ENCODE data around the gene ITGA4. TPM values are rescaled to one million over a fixed set of nuclear protein-coding genes. Genes with fewer than 3 reads are reported as not detected.

Gene ITGA4
- total RNA-seq, 1 experiment from 2014 or later: 2.7 TPM

DNA sequence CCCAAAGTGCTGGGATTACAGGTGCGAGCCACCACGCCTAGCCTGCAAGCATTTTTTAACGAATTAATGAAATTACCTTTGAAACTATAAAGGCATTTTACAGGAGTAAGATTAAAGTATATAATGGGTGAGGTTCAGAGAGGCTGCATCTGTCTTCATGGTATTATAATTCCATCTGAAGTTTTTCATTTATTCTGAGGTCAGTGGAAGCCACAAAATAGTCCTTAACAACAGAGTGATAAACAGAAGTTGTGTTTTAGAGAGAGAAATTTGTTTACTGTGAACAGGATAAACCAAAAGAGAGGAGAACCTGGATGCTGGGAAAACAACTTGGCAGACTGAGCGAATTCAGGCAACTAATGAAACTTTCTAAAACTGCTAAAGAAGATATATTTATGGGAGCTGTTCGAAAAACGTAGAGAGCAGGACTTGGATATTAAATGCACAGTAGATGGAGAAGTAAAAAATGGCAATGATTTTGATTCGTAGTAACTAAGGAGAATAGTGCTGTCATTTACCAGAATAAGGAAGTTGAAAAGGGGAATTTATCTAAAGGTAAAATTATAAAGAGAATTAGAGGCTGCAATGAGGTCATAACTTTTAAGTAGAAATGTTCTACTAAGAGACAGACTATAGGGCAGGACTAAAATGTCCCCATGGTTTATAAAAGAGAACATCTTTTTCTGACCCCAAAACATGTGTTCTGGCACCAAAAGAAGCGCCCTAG, 37.9 kb upstream of the ITGA4 start:
- CTCF ChIA-PET: no interaction called here

More for the DNA sequence above, 37.9 kb upstream of the ITGA4 start:
- Mint-ChIP-seq H3K9me3 (peaks cover 17% of the 10 kb centered on the region), H3K27me3 (ENCODE audit: low read depth) (peaks cover 6% of the 10 kb centered on the region), H3K4me3 (no peak overlapping the region), H3K4me1 (peaks cover 8% of the 10 kb centered on the region), H3K27ac (no peak overlapping the region), H3K36me3 (peaks cover 4% of the 10 kb centered on the region; the same call in 1 of the 2 replicates)
- ATAC-seq (no peak), DNase-seq (ENCODE audit: low spot score) (no peak)
- POLR2A ChIA-PET: no interaction called here
- TF ChIP-seq, protein P1, sequence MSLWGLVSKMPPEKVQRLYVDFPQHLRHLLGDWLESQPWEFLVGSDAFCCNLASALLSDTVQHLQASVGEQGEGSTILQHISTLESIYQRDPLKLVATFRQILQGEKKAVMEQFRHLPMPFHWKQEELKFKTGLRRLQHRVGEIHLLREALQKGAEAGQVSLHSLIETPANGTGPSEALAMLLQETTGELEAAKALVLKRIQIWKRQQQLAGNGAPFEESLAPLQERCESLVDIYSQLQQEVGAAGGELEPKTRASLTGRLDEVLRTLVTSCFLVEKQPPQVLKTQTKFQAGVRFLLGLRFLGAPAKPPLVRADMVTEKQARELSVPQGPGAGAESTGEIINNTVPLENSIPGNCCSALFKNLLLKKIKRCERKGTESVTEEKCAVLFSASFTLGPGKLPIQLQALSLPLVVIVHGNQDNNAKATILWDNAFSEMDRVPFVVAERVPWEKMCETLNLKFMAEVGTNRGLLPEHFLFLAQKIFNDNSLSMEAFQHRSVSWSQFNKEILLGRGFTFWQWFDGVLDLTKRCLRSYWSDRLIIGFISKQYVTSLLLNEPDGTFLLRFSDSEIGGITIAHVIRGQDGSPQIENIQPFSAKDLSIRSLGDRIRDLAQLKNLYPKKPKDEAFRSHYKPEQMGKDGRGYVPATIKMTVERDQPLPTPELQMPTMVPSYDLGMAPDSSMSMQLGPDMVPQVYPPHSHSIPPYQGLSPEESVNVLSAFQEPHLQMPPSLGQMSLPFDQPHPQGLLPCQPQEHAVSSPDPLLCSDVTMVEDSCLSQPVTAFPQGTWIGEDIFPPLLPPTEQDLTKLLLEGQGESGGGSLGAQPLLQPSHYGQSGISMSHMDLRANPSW (CRISPR knock-in tag; conservative IDR thresholded peaks at IDR 0.05; ENCODE audit: low read depth): no peak
- TF ChIP-seq GABPB1 (CRISPR knock-in tag; IDR thresholded peaks at IDR 0.05) (no peak), RORB (CRISPR knock-in tag; IDR thresholded peaks at IDR 0.05) (no peak), ZNF423 (CRISPR knock-in tag; IDR thresholded peaks at IDR 0.05) (no peak), MXD4 (CRISPR knock-in tag; IDR thresholded peaks at IDR 0.05; ENCODE audit: borderline replicate concordance) (no peak), JUN (CRISPR knock-in tag; IDR thresholded peaks at IDR 0.05) (no peak), ZNF219 (CRISPR knock-in tag; IDR thresholded peaks at IDR 0.05; ENCODE audit: borderline replicate concordance) (no peak), TEAD1 (CRISPR knock-in tag; IDR thresholded peaks at IDR 0.05) (no peak)
- TF ChIP-seq, protein P2, sequence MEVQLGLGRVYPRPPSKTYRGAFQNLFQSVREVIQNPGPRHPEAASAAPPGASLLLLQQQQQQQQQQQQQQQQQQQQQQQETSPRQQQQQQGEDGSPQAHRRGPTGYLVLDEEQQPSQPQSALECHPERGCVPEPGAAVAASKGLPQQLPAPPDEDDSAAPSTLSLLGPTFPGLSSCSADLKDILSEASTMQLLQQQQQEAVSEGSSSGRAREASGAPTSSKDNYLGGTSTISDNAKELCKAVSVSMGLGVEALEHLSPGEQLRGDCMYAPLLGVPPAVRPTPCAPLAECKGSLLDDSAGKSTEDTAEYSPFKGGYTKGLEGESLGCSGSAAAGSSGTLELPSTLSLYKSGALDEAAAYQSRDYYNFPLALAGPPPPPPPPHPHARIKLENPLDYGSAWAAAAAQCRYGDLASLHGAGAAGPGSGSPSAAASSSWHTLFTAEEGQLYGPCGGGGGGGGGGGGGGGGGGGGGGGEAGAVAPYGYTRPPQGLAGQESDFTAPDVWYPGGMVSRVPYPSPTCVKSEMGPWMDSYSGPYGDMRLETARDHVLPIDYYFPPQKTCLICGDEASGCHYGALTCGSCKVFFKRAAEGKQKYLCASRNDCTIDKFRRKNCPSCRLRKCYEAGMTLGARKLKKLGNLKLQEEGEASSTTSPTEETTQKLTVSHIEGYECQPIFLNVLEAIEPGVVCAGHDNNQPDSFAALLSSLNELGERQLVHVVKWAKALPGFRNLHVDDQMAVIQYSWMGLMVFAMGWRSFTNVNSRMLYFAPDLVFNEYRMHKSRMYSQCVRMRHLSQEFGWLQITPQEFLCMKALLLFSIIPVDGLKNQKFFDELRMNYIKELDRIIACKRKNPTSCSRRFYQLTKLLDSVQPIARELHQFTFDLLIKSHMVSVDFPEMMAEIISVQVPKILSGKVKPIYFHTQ (CRISPR knock-in tag; IDR thresholded peaks at IDR 0.05): no peak
- TF ChIP-seq, protein P3, sequence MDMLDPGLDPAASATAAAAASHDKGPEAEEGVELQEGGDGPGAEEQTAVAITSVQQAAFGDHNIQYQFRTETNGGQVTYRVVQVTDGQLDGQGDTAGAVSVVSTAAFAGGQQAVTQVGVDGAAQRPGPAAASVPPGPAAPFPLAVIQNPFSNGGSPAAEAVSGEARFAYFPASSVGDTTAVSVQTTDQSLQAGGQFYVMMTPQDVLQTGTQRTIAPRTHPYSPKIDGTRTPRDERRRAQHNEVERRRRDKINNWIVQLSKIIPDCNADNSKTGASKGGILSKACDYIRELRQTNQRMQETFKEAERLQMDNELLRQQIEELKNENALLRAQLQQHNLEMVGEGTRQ (CRISPR knock-in tag; IDR thresholded peaks at IDR 0.05): no peak
- TF ChIP-seq, protein P4, sequence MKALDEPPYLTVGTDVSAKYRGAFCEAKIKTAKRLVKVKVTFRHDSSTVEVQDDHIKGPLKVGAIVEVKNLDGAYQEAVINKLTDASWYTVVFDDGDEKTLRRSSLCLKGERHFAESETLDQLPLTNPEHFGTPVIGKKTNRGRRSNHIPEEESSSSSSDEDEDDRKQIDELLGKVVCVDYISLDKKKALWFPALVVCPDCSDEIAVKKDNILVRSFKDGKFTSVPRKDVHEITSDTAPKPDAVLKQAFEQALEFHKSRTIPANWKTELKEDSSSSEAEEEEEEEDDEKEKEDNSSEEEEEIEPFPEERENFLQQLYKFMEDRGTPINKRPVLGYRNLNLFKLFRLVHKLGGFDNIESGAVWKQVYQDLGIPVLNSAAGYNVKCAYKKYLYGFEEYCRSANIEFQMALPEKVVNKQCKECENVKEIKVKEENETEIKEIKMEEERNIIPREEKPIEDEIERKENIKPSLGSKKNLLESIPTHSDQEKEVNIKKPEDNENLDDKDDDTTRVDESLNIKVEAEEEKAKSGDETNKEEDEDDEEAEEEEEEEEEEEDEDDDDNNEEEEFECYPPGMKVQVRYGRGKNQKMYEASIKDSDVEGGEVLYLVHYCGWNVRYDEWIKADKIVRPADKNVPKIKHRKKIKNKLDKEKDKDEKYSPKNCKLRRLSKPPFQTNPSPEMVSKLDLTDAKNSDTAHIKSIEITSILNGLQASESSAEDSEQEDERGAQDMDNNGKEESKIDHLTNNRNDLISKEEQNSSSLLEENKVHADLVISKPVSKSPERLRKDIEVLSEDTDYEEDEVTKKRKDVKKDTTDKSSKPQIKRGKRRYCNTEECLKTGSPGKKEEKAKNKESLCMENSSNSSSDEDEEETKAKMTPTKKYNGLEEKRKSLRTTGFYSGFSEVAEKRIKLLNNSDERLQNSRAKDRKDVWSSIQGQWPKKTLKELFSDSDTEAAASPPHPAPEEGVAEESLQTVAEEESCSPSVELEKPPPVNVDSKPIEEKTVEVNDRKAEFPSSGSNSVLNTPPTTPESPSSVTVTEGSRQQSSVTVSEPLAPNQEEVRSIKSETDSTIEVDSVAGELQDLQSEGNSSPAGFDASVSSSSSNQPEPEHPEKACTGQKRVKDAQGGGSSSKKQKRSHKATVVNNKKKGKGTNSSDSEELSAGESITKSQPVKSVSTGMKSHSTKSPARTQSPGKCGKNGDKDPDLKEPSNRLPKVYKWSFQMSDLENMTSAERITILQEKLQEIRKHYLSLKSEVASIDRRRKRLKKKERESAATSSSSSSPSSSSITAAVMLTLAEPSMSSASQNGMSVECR (CRISPR knock-in tag; IDR thresholded peaks at IDR 0.05; ENCODE audit: borderline replicate concordance): no peak
- TF ChIP-seq, protein P5, sequence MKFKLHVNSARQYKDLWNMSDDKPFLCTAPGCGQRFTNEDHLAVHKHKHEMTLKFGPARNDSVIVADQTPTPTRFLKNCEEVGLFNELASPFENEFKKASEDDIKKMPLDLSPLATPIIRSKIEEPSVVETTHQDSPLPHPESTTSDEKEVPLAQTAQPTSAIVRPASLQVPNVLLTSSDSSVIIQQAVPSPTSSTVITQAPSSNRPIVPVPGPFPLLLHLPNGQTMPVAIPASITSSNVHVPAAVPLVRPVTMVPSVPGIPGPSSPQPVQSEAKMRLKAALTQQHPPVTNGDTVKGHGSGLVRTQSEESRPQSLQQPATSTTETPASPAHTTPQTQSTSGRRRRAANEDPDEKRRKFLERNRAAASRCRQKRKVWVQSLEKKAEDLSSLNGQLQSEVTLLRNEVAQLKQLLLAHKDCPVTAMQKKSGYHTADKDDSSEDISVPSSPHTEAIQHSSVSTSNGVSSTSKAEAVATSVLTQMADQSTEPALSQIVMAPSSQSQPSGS (CRISPR knock-in tag; IDR thresholded peaks at IDR 0.05; ENCODE audit: borderline replicate concordance, low read depth): no peak
